Spleen (tissue), 11 donors: ENCODE results near the gene PHF20. TPM values are rescaled to one million over a fixed set of nuclear protein-coding genes. Genes with fewer than 3 reads are reported as not detected.
"Not testable (repeated sequence)": the region's sequence is repeated elsewhere in the genome, so short reads cannot be mapped to it uniquely, and the experiment has no call there.

Experiments
- DNase-seq: peaks from one replicate; pipeline ENCODE4 v3.0.0-alpha.2; 2020
- H3K27ac ChIP-seq, 8 donors: fragments of 200-600 bp; sonication (generic) in 7 of 8; 1 replicate in 4 of 8; 2 replicates in 4 of 8; pipeline versions ENCODE4 v1.5.0 to v1.8.0; 2016 to 2021; ENCODE audit warnings: inconsistent platforms in 4 of 8, mild to moderate bottlenecking in 4 of 8, moderate library complexity in 1 of 8
- H3K27me3 ChIP-seq, 7 donors: fragments of 200-600 bp; sonication (generic) in 6 of 7; replicated peaks in 1 of 7; 1 replicate in 4 of 7; 2 replicates in 3 of 7; pipeline versions ENCODE4 v1.5.0 to v1.8.0; 2016 to 2021; ENCODE audit warnings: inconsistent platforms in 3 of 7, mild to moderate bottlenecking in 1 of 7
- H3K36me3 ChIP-seq, 6 donors: fragments of 200-600 bp; sonication (generic) in 5 of 6; 1 replicate in 4 of 6; 2 replicates in 2 of 6; pipeline versions ENCODE4 v1.5.0 to v1.8.0; 2016 to 2021; ENCODE audit warnings: inconsistent platforms in 2 of 6
- H3K4me1 ChIP-seq, 6 donors: fragments of 200-600 bp; sonication (generic) in 5 of 6; 1 replicate in 3 of 6; 2 replicates in 3 of 6; pipeline versions ENCODE4 v1.5.0 to v1.8.0; 2016 to 2021; ENCODE audit warnings: inconsistent platforms in 3 of 6
- H3K4me3 ChIP-seq, 8 donors: fragments of 200-600 bp; sonication (generic) in 7 of 8; 1 replicate in 4 of 8; 2 replicates in 4 of 8; pipeline versions ENCODE4 v1.5.0 to v1.8.0; 2016 to 2021; ENCODE audit warnings: inconsistent platforms in 4 of 8, mild to moderate bottlenecking in 4 of 8, moderate library complexity in 2 of 8
- H3K9me3 ChIP-seq, 8 donors: fragments of 200-600 bp; sonication (generic) in 7 of 8; 1 replicate in 4 of 8; 2 replicates in 4 of 8; pipeline versions ENCODE4 v1.5.0 to v1.8.0; 2016 to 2021; ENCODE audit warnings: inconsistent platforms in 4 of 8
- CTCF ChIP-seq, 11 experiments: fragments of 200-600 bp in 7 of 11; fragments of 450-650 bp in 4 of 11; sonication (generic) in 4 of 11; IDR thresholded peaks in 8 of 11; conservative IDR thresholded peaks in 3 of 11; 1 replicate in 7 of 11; 2 replicates in 4 of 11; pipeline versions ENCODE4 v1.4.0 to v1.8.0; 2016 to 2021; ENCODE audit warnings: antibody characterized with exemption in 11 of 11, inconsistent platforms in 4 of 11, mild to moderate bottlenecking in 1 of 11
- POLR2A ChIP-seq, 3 donors: fragments of 450-650 bp; IDR thresholded peaks; one replicate each; pipeline ENCODE4 v1.5.1; 2017; ENCODE audit warnings: antibody characterized with exemption in 3 of 3, mild to moderate bottlenecking in 1 of 3
- POLR2AphosphoS5 ChIP-seq, 3 donors: sonication (generic); formaldehyde crosslinking; IDR thresholded peaks; one replicate each; pipeline ENCODE4 v1.5.1; 2017; ENCODE audit warnings: antibody characterized with exemption in 3 of 3
- WGBS, 5 donors: extraction: QIAGEN DNeasy Blood & Tissue Kit in 3 of 5; methylation state at CpG; one replicate each; pipeline versions ENCODE4 v1.1.5 to v1.1.7; 2013 to 2018; 5-methylcytosine and 5-hydroxymethylcytosine counted together
- intact Hi-C: fragments of 100-400 bp; cut with DNase I; formaldehyde crosslinking; loops from one replicate; pipeline ENCODE4 v1.15.0; 2023; ENCODE audit warnings: low total_unique reads
- polyA plus RNA-seq, 3 donors: library from polyadenylated mRNA; stranded (reverse); fragments of 200-250 nt; gene quantifications; one replicate each; pipeline ENCODE4 v1.2.1, GENCODE V29; 2013
- total RNA-seq, 7 donors: library from RNA; depleted of rRNA in 3 of 7; stranded (reverse); fragments of >200 nt in 3 of 7; fragmentation: NEBNext Ultra II Directional in 4 of 7; extraction: Animal tissue kit (Norgen Biotek cat#: 25700) in 4 of 7; gene quantifications; one replicate each; pipeline versions ENCODE4 v1.1.0 to v1.2.1, GENCODE V29; 2016 to 2021
- donor health status: healthy with polysubstance abuse.
- donor health status: DM: no; HTN: no; CAD: no; lungs with moderate emphysema.
- donor health status: DM: no; HTN: no; CAD: no.
- donor health status: Bipolar disorder and iron deficiency.
- donor health status: healthy.
- donor health status: DM: no; HTN: no; CAD: no.
- donor health status: DM: yes; HTN: yes; CAD: no.

Gene PHF20
- total and polyA plus RNA-seq, 10 donors, result 40.0 to 89.9 (median 57.4) TPM

- no peak overlapping the region for H3K4me3 ChIP-seq
- no peaks in the 10 kb centered on the region for H3K9me3 ChIP-seq
- H3K36me3 ChIP-seq, result no peaks in the 10 kb centered on the region
- no peaks in the 10 kb centered on the region for H3K4me1 ChIP-seq
- WGBS, 5 donors, result 92 to 100% (median 96%) methylated on average over 4 of the region's 4 CpGs
- H3K27me3 ChIP-seq, result no peaks in the 10 kb centered on the region
- intact Hi-C loops, result no loop called here
- no peak for DNase-seq
- no peak overlapping the region for H3K27ac ChIP-seq
- TF ChIP-seq POLR2A (IDR thresholded peaks at IDR 0.05) (no peak), CTCF (IDR thresholded peaks at IDR 0.05 in 8 of 11, conservative IDR thresholded peaks at IDR 0.05 in 3 of 11) (no peak), POLR2AphosphoS5 (IDR thresholded peaks at IDR 0.05) (no peak)
These were observed 15.4 kb upstream of the PHF20 start for GRCh38 chr20:35756404-35756803.

GRCh38 chr20:35757098-35757705 is 14.6 kb upstream of the PHF20 start:
- TF ChIP-seq CTCF (IDR thresholded peaks at IDR 0.05 in 8 of 11, conservative IDR thresholded peaks at IDR 0.05 in 3 of 11) (no peak), POLR2A (IDR thresholded peaks at IDR 0.05) (no peak), POLR2AphosphoS5 (IDR thresholded peaks at IDR 0.05) (no peak)
- 62 to 76% (median 73%) methylated on average over 4 of the region's 4 CpGs for WGBS, 5 donors
- H3K27ac ChIP-seq, result no peak overlapping the region
- H3K4me1 ChIP-seq, result no peaks in the 10 kb centered on the region
- intact Hi-C loops, result no loop called here
- no peaks in the 10 kb centered on the region for H3K27me3 ChIP-seq
- H3K4me3 ChIP-seq, result no peak overlapping the region
- H3K36me3 ChIP-seq, result no peaks in the 10 kb centered on the region
- no peaks in the 10 kb centered on the region for H3K9me3 ChIP-seq
- DNase-seq, result peak; percentile 18

GRCh38 chr20:35761548-35761947 is 10.3 kb upstream of the PHF20 start:
- H3K27ac ChIP-seq, DNase-seq, H3K27me3 ChIP-seq, H3K4me3 ChIP-seq, H3K36me3 ChIP-seq, H3K9me3 ChIP-seq, intact Hi-C loops: not testable (repeated sequence)
- 82 to 92% (median 85%) methylated on average over 11 of the region's 11 CpGs for WGBS, 5 donors
- H3K4me1 ChIP-seq, result peaks cover 0 to 24% (median 3%) of the 10 kb centered on the region in 6 donors

- H3K4me3 ChIP-seq, result no peak overlapping the region
These were observed 9.4 kb upstream of the PHF20 start for GRCh38 chr20:35762461-35762860.

GRCh38 chr20:35764936-35765335 is 6.9 kb upstream of the PHF20 start:
- H3K36me3 ChIP-seq, intact Hi-C loops, H3K9me3 ChIP-seq, DNase-seq, H3K4me3 ChIP-seq, H3K27me3 ChIP-seq: not testable (repeated sequence)
- H3K4me1 ChIP-seq, result peaks cover 32 to 57% (median 37%) of the 10 kb centered on the region in 6 donors
- H3K27ac ChIP-seq, result peak overlapping the region in 6 of 8 donors; percentile 1 to 99 (median 94)
- 92 to 100% (median 95%) methylated on average over 2 of the region's 2 CpGs for WGBS, 5 donors

More at GRCh38 chr20:35762461-35762860, 9.4 kb upstream of the PHF20 start:
- TF ChIP-seq POLR2AphosphoS5 (IDR thresholded peaks at IDR 0.05) (no peak), POLR2A (IDR thresholded peaks at IDR 0.05) (no peak), CTCF (IDR thresholded peaks at IDR 0.05 in 8 of 11, conservative IDR thresholded peaks at IDR 0.05 in 3 of 11) (no peak)
- no peak overlapping the region for H3K27ac ChIP-seq
- no peaks in the 10 kb centered on the region for H3K27me3 ChIP-seq
- peaks cover 7 to 33% (median 12%) of the 10 kb centered on the region in 6 donors for H3K4me1 ChIP-seq
- no peak for DNase-seq
- no peaks in the 10 kb centered on the region for H3K36me3 ChIP-seq
- intact Hi-C loops, result no loop called here
- WGBS, 5 donors, result 82 to 96% (median 90%) methylated on average over 3 of the region's 3 CpGs
- no peaks in the 10 kb centered on the region for H3K9me3 ChIP-seq
